HG02840 (cell line): ENCODE results near the gene POLK.
"Not testable (repeated sequence)": the region's sequence is repeated elsewhere in the genome, so short reads cannot be mapped to it uniquely, and the experiment has no call there.

Experiments
- ATAC-seq: cut with Tn5 transposase; IDR thresholded peaks from one replicate; pipeline ENCODE4 v1.9.1; 2021; ENCODE audit warnings: mild to moderate bottlenecking, moderate library complexity, moderate number of reproducible peaks; ENCODE audit not compliant: unreplicated experiment, low FRiP score

The POLK gene

GRCh38 chr5:75511435-75512382 lies at the start of gene POLK, which contains the start of gene CERT1:
Gene POLK, plus strand, starts transcription at chr5:75511891.
Gene CERT1, minus strand, starts transcription at chr5:75511629. Its CDS starts 422 bp downstream, at chr5:75511207.
- ATAC-seq = peak; percentile 85

- no peak for ATAC-seq
Observed at GRCh38 chr5:75463726-75464125, 48.0 kb upstream of the POLK start.

- no peak for ATAC-seq
Observed at GRCh38 chr5:75465480-75465879, 46.2 kb upstream of the POLK start.

GRCh38 chr5:75466006-75466716 lies 45.5 kb upstream of the POLK start:
- ATAC-seq = no peak

- ATAC-seq = no peak
Observed at GRCh38 chr5:75468593-75468992, 43.1 kb upstream of the POLK start.

GRCh38 chr5:75469017-75469416 lies 42.7 kb upstream of the POLK start:
- no peak for ATAC-seq

- ATAC-seq = no peak
Observed at GRCh38 chr5:75471193-75471592, 40.5 kb upstream of the POLK start.

GRCh38 chr5:75472973-75473372 lies 38.7 kb upstream of the POLK start:
- ATAC-seq = no peak

- no peak for ATAC-seq
Observed at GRCh38 chr5:75473463-75473862, 38.2 kb upstream of the POLK start.

- no peak for ATAC-seq
Observed at GRCh38 chr5:75475364-75475763, 36.3 kb upstream of the POLK start.

- ATAC-seq = no peak
Observed at GRCh38 chr5:75481024-75481423, 30.7 kb upstream of the POLK start.

GRCh38 chr5:75482482-75482881 lies 29.2 kb upstream of the POLK start:
- ATAC-seq = no peak

GRCh38 chr5:75484605-75485004 lies 27.1 kb upstream of the POLK start:
- ATAC-seq = no peak

GRCh38 chr5:75489847-75490246 lies 21.8 kb upstream of the POLK start:
- not testable (repeated sequence) for ATAC-seq

- ATAC-seq = no peak
Observed at GRCh38 chr5:75491621-75492020, 20.1 kb upstream of the POLK start.

GRCh38 chr5:75496026-75496425 lies 15.7 kb upstream of the POLK start:
- ATAC-seq = no peak

- no peak for ATAC-seq
Observed at GRCh38 chr5:75498208-75498777, 13.4 kb upstream of the POLK start.

GRCh38 chr5:75498875-75499274 lies 12.8 kb upstream of the POLK start:
- not testable (repeated sequence) for ATAC-seq

GRCh38 chr5:75505112-75505511 lies 6.6 kb upstream of the POLK start:
- ATAC-seq = not testable (repeated sequence)

- ATAC-seq = no peak
Observed at GRCh38 chr5:75507841-75508240, 3.9 kb upstream of the POLK start.

- no peak for ATAC-seq
Observed at GRCh38 chr5:75509546-75509945, 2.1 kb upstream of the POLK start.
